ENCODE measurements around the gene HEXA.

DNA sequence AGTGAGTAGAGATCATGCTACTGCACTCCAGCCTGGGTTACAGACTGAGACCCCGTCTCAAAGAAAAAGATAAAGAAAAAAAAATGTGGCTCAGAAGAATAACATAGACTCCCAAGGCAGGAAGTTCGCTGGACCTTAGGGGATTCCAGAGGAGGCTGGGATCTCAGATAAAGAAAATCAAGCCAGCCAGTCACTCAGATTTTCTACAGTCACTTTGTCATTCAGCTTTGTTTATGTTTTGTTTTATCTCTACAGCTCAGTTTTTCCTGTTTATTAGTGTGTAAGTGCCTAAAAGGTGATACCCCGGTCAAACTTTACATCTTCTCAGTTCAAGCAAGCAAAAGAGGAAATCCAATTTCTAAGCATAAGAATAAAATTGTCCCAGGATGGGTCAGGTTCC, 28.5 kb upstream of the HEXA start:
- TF ChIP-seq, protein P1, sequence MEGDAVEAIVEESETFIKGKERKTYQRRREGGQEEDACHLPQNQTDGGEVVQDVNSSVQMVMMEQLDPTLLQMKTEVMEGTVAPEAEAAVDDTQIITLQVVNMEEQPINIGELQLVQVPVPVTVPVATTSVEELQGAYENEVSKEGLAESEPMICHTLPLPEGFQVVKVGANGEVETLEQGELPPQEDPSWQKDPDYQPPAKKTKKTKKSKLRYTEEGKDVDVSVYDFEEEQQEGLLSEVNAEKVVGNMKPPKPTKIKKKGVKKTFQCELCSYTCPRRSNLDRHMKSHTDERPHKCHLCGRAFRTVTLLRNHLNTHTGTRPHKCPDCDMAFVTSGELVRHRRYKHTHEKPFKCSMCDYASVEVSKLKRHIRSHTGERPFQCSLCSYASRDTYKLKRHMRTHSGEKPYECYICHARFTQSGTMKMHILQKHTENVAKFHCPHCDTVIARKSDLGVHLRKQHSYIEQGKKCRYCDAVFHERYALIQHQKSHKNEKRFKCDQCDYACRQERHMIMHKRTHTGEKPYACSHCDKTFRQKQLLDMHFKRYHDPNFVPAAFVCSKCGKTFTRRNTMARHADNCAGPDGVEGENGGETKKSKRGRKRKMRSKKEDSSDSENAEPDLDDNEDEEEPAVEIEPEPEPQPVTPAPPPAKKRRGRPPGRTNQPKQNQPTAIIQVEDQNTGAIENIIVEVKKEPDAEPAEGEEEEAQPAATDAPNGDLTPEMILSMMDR (IDR thresholded peaks at IDR 0.05) = no peak
- TF ChIP-seq POLR2A (IDR thresholded peaks at IDR 0.05) = no peak
